HepG2 (cell line): Measurements from ENCODE around the gene SHISA7. TPM values are rescaled to one million over a fixed set of nuclear protein-coding genes. Genes with fewer than 3 reads are reported as not detected.
A peak's percentile ranks its signal among the peaks of the same experiment; 100 is the strongest.

Experiments
- ATF7-NPFF ChIP-seq: sonication (generic); formaldehyde crosslinking; IDR thresholded peaks from 2 replicates; pipeline ENCODE4 v1.8.1; 2023; ENCODE audit warnings: mild to moderate bottlenecking, low read depth, missing genetic modification reagents, moderate library complexity
- ETV6 ChIP-seq: sonication (generic); formaldehyde crosslinking; conservative IDR thresholded peaks from 2 replicates; pipeline ENCODE4 v1.4.0; 2020; ENCODE audit warnings: missing genetic modification reagents
- GABPB1 ChIP-seq: IDR thresholded peaks from 2 replicates; pipeline ENCODE4 v1.6.1; 2016; ENCODE audit warnings: mild to moderate bottlenecking, missing genetic modification reagents, moderate library complexity, missing compliant biosample characterization
- MED1 ChIP-seq: sonication (generic); formaldehyde crosslinking; IDR thresholded peaks from 2 replicates; pipeline ENCODE4 v1.4.0; 2020; ENCODE audit warnings: missing genetic modification reagents
- MTF1 ChIP-seq: sonication (generic); formaldehyde crosslinking; IDR thresholded peaks from 2 replicates; pipeline ENCODE4 v1.5.0; 2020; ENCODE audit warnings: missing genetic modification reagents
- NR2C2 ChIP-seq: sonication (generic); formaldehyde crosslinking; IDR thresholded peaks from 2 replicates; pipeline ENCODE4 v1.4.0; 2020; ENCODE audit warnings: missing genetic modification reagents, mild to moderate bottlenecking, moderate library complexity, borderline replicate concordance
- RFX5 ChIP-seq: IDR thresholded peaks from 2 replicates; pipeline ENCODE4 v1.6.1; 2011; ENCODE audit warnings: low read depth, low read length, improper control_type of control experiment
- ZFY ChIP-seq: sonication (generic); formaldehyde crosslinking; IDR thresholded peaks from 2 replicates; pipeline ENCODE4 v1.4.0; 2020; ENCODE audit warnings: missing genetic modification reagents
- ZNF569 ChIP-seq: sonication (generic); formaldehyde crosslinking; IDR thresholded peaks from 2 replicates; pipeline ENCODE4 v1.5.0; 2020; ENCODE audit warnings: mild to moderate bottlenecking, missing genetic modification reagents, moderate library complexity, borderline replicate concordance
- ZNF83 ChIP-seq: sonication (generic); formaldehyde crosslinking; IDR thresholded peaks from 2 replicates; pipeline ENCODE4 v1.4.0; 2020; ENCODE audit warnings: missing genetic modification reagents, mild to moderate bottlenecking, borderline replicate concordance
- polyA plus RNA-seq, 8 experiments: library from polyadenylated mRNA; depleted of rRNA in 3 of 8; stranded (reverse) in 7 of 8; unstranded in 1 of 8; fragments of >200 nt; fragmentation: Illumina TruSeq in 4 of 8; extraction: Trizol in 4 of 8; gene quantifications; 2 replicates each; pipeline versions ENCODE4 v1.2.1 to v1.2.3, GENCODE V29; 2011 to 2016; ENCODE audit warnings: low read depth in 4 of 8, missing spikeins in 1 of 8, mixed read lengths in 1 of 8; ENCODE audit not compliant: insufficient read depth in 1 of 8
- total RNA-seq, 5 experiments: library from RNA; depleted of rRNA; stranded (reverse); fragments of >200 nt; fragmentation: Illumina TruSeq; extraction: Trizol; gene quantifications; 2 replicates each; pipeline ENCODE4 v1.2.3, GENCODE V29; 2016; ENCODE audit warnings: low read depth in 1 of 5
- TF ChIP-seq, protein P1 (sequence below): IDR thresholded peaks from 2 replicates; pipeline ENCODE4 v1.6.1; 2018; ENCODE audit warnings: missing genetic modification reagents
- TF ChIP-seq, protein P2 (sequence below): sonication (generic); formaldehyde crosslinking; IDR thresholded peaks from 2 replicates; pipeline ENCODE4 v1.5.1; 2020; ENCODE audit warnings: mild to moderate bottlenecking, missing genetic modification reagents, moderate library complexity
- TF ChIP-seq, protein P3 (sequence below): sonication (generic); formaldehyde crosslinking; IDR thresholded peaks from 2 replicates; pipeline ENCODE4 v1.4.0; 2020; ENCODE audit warnings: missing genetic modification reagents
- TF ChIP-seq, protein P4 (sequence below): sonication (generic); formaldehyde crosslinking; IDR thresholded peaks from 2 replicates; pipeline ENCODE4 v1.4.0; 2020; ENCODE audit warnings: missing genetic modification reagents, borderline replicate concordance
- TF ChIP-seq, protein P5 (sequence below): sonication (generic); formaldehyde crosslinking; IDR thresholded peaks from 2 replicates; pipeline ENCODE4 v1.4.0; 2020; ENCODE audit warnings: low read depth, mild to moderate bottlenecking, missing genetic modification reagents
- TF ChIP-seq, protein P6 (sequence below): sonication (generic); formaldehyde crosslinking; IDR thresholded peaks from 2 replicates; pipeline ENCODE4 v1.4.0; 2020; ENCODE audit warnings: missing genetic modification reagents, mild to moderate bottlenecking, borderline replicate concordance

SHISA7 gene
- total and polyA plus RNA-seq, 2 of the 13 experiments (the other 11 are each of a cell fraction or from before 2014, with no cell fraction given) = not detected

DNA sequence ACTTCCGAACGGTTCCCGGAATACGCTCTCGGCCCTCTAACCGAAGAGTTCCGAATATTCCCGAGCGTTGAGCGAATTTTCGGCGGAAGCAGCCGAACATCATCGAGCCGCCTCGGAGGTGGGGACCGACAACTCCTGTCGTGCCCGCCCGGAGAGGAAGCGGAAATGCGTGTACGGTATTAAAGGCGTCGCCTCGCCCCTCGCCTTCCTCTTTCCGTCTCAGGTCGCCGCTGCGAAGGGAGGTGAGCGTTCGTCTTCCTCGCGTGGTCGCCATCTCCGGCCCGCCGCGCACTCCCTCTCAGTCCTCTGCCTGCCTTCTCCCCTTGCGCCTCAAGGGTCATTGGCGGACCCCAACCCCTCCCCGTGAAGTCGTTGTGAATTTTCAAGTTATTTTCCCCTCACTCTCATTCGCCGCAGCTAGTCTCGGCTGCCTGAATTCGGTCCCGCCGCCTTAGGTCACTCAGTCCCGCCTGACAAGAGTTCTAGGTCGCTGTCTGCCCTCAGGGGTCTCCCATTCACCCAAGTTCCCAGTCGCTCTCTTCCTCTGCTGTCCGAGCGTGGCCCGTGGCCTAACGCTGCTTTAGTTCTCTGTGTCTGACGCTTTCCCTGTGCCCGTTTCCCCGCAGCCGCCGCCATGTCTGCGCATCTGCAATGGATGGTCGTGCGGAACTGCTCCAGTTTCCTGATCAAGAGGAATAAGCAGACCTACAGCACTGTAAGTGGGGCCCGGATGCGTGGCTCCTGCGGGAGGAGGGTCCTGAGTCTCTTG, 57.2 kb downstream of the SHISA7 start, which contains the start of gene RPL28 (continued):
- TF ChIP-seq, protein P1, sequence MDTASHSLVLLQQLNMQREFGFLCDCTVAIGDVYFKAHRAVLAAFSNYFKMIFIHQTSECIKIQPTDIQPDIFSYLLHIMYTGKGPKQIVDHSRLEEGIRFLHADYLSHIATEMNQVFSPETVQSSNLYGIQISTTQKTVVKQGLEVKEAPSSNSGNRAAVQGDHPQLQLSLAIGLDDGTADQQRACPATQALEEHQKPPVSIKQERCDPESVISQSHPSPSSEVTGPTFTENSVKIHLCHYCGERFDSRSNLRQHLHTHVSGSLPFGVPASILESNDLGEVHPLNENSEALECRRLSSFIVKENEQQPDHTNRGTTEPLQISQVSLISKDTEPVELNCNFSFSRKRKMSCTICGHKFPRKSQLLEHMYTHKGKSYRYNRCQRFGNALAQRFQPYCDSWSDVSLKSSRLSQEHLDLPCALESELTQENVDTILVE (CRISPR knock-in tag) = peak; percentile 68
- TF ChIP-seq, protein P2, sequence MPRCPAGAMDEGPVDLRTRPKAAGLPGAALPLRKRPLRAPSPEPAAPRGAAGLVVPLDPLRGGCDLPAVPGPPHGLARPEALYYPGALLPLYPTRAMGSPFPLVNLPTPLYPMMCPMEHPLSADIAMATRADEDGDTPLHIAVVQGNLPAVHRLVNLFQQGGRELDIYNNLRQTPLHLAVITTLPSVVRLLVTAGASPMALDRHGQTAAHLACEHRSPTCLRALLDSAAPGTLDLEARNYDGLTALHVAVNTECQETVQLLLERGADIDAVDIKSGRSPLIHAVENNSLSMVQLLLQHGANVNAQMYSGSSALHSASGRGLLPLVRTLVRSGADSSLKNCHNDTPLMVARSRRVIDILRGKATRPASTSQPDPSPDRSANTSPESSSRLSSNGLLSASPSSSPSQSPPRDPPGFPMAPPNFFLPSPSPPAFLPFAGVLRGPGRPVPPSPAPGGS = 0 out of 2 replicates have a peak, but pooled peaks have one; percentile 49
- TF ChIP-seq, protein P3, sequence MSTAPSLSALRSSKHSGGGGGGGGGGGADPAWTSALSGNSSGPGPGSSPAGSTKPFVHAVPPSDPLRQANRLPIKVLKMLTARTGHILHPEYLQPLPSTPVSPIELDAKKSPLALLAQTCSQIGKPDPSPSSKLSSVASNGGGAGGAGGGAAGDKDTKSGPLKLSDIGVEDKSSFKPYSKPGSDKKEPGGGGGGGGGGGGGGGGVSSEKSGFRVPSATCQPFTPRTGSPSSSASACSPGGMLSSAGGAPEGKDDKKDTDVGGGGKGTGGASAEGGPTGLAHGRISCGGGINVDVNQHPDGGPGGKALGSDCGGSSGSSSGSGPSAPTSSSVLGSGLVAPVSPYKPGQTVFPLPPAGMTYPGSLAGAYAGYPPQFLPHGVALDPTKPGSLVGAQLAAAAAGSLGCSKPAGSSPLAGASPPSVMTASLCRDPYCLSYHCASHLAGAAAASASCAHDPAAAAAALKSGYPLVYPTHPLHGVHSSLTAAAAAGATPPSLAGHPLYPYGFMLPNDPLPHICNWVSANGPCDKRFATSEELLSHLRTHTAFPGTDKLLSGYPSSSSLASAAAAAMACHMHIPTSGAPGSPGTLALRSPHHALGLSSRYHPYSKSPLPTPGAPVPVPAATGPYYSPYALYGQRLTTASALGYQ = no peak
- 0 out of 2 replicates have a peak, but pooled peaks have one; percentile 64 for TF ChIP-seq ETV6 (CRISPR knock-in tag)
- no peak for TF ChIP-seq RFX5
- TF ChIP-seq, protein P4, sequence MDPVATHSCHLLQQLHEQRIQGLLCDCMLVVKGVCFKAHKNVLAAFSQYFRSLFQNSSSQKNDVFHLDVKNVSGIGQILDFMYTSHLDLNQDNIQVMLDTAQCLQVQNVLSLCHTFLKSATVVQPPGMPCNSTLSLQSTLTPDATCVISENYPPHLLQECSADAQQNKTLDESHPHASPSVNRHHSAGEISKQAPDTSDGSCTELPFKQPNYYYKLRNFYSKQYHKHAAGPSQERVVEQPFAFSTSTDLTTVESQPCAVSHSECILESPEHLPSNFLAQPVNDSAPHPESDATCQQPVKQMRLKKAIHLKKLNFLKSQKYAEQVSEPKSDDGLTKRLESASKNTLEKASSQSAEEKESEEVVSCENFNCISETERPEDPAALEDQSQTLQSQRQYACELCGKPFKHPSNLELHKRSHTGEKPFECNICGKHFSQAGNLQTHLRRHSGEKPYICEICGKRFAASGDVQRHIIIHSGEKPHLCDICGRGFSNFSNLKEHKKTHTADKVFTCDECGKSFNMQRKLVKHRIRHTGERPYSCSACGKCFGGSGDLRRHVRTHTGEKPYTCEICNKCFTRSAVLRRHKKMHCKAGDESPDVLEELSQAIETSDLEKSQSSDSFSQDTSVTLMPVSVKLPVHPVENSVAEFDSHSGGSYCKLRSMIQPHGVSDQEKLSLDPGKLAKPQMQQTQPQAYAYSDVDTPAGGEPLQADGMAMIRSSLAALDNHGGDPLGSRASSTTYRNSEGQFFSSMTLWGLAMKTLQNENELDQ (CRISPR knock-in tag) = 0 out of 2 replicates have a peak, but pooled peaks have one; percentile 42
- peak; percentile 97 for TF ChIP-seq GABPB1
- no peak for TF ChIP-seq ZNF83 (CRISPR knock-in tag)
- peak; percentile 83; the same call in 1 of the 2 replicates for TF ChIP-seq MED1 (CRISPR knock-in tag)
- no peak for TF ChIP-seq ZNF569 (CRISPR knock-in tag)
- TF ChIP-seq, protein P5, sequence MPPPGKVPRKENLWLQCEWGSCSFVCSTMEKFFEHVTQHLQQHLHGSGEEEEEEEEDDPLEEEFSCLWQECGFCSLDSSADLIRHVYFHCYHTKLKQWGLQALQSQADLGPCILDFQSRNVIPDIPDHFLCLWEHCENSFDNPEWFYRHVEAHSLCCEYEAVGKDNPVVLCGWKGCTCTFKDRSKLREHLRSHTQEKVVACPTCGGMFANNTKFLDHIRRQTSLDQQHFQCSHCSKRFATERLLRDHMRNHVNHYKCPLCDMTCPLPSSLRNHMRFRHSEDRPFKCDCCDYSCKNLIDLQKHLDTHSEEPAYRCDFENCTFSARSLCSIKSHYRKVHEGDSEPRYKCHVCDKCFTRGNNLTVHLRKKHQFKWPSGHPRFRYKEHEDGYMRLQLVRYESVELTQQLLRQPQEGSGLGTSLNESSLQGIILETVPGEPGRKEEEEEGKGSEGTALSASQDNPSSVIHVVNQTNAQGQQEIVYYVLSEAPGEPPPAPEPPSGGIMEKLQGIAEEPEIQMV = peak; percentile 79
- TF ChIP-seq ZFY (CRISPR knock-in tag) = peak; percentile 85
- TF ChIP-seq MTF1 (CRISPR knock-in tag) = peak; percentile 29; the same call in 1 of the 2 replicates
- TF ChIP-seq, protein P6, sequence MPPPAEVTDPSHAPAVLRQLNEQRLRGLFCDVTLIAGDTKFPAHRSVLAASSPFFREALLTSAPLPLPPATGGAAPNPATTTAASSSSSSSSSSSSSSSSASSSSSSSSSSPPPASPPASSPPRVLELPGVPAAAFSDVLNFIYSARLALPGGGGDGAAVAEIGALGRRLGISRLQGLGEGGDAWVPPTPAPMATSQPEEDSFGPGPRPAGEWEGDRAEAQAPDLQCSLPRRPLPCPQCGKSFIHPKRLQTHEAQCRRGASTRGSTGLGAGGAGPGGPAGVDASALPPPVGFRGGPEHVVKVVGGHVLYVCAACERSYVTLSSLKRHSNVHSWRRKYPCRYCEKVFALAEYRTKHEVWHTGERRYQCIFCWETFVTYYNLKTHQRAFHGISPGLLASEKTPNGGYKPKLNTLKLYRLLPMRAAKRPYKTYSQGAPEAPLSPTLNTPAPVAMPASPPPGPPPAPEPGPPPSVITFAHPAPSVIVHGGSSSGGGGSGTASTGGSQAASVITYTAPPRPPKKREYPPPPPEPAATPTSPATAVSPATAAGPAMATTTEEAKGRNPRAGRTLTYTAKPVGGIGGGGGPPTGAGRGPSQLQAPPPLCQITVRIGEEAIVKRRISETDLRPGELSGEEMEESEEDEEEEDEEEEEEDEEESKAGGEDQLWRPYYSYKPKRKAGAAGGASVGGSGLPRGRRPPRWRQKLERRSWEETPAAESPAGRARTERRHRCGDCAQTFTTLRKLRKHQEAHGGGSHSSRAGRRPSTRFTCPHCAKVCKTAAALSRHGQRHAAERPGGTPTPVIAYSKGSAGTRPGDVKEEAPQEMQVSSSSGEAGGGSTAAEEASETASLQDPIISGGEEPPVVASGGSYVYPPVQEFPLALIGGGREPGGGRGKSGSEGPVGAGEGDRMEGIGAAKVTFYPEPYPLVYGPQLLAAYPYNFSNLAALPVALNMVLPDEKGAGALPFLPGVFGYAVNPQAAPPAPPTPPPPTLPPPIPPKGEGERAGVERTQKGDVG (CRISPR knock-in tag) = peak; percentile 66; the same call in 1 of the 2 replicates
- peak; percentile 55; the same call in 1 of the 2 replicates for TF ChIP-seq NR2C2
- peak; percentile 82; the same call in 1 of the 2 replicates for TF ChIP-seq ATF7-NPFF (CRISPR knock-in tag)
